NB4 (cell line): Measurements from ENCODE around the gene GATD1.

Experiments used
- CTCF ChIP-seq: IDR thresholded peaks from one replicate; pipeline ENCODE4 v1.5.1; 2012; ENCODE audit warnings: low read depth, low read length
- POLR2A ChIP-seq: IDR thresholded peaks from 2 replicates; pipeline ENCODE4 v1.6.1; 2011; ENCODE audit warnings: mild to moderate bottlenecking; ENCODE audit not compliant: insufficient read length; ENCODE audit errors: extremely low read depth
- TF ChIP-seq, protein P1 (sequence below): IDR thresholded peaks from 2 replicates; pipeline ENCODE4 v1.6.1; 2011; ENCODE audit warnings: low read depth, low read length

DNA sequence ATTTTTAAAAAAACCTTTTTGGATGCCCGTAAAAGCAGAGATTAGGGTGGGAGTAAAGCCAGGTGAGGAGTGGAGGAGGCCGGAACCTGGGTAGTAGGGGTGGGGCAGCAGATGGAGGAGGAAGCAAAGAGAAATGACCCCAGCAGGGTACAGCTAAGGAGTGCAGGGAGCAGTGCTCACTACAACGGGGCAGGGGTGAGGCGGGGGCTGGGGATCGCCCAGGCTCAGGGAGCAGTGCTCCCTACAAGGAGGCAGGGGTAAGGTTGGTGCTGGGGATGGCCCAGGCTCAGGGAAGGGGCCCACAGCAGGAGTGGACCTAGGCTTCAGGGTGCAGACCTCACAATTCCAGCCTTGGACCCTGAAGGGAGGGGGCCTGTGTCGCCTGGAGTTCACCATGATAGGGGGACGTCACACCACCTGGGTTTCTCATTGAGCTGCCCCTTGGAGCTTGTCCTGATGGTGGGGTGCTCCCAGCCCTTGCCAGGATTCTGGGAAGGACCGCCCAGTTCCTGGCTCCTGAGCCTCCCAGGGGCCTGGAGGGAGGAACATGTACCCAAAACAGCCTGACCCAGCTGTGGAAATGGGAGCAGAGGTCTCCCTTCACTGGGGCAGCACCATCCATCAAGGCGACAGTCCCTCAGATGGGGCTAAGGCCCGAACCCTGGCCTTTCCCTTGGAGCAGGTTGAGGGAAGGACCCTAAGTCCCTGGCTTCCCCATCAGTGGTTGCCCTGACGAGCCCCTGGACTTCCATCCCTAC lies 38.6 kb upstream of the GATD1 start:
- TF ChIP-seq CTCF (no peak), POLR2A (no peak)
- TF ChIP-seq, protein P1, sequence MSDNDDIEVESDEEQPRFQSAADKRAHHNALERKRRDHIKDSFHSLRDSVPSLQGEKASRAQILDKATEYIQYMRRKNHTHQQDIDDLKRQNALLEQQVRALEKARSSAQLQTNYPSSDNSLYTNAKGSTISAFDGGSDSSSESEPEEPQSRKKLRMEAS: no peak
